Activated CD8-positive, alpha-beta memory T cell treated with anti-CD3 and anti-CD28 coated beads for 1 hour (primary cell): ENCODE data around the gene ATCAY.
"Not testable (repeated sequence)": the region's sequence is repeated elsewhere in the genome, so short reads cannot be mapped to it uniquely, and the experiment has no call there.

Experiments
- DNase-seq, 2 donors: peaks; one replicate each; pipeline ENCODE4 v3.0.0-alpha.2; 2020; ENCODE audit warnings: low read depth in 1 of 2; ENCODE audit errors: extremely low read depth in 1 of 2

ATCAY gene

DNA sequence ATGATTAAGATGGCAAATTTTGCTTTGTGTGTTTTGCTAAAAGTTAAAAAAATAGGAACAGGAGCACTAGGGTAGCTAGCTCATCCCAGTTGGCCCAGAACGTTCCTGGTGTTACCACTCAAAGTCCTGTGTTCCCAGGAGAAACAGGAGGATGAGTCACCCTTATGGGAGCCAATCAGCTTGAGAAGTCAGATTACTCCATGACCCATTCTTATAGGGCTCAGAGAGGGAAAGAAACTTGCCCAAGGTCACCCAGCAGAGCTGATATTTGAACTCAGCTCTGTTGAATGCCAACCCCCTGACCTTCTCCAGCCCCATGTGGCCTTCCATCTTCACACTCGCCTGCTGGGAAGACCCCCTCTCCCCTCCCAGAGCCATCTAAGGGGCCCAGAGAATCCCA lies 65.4 kb downstream of the ATCAY start:
- DNase-seq: no peak

DNA sequence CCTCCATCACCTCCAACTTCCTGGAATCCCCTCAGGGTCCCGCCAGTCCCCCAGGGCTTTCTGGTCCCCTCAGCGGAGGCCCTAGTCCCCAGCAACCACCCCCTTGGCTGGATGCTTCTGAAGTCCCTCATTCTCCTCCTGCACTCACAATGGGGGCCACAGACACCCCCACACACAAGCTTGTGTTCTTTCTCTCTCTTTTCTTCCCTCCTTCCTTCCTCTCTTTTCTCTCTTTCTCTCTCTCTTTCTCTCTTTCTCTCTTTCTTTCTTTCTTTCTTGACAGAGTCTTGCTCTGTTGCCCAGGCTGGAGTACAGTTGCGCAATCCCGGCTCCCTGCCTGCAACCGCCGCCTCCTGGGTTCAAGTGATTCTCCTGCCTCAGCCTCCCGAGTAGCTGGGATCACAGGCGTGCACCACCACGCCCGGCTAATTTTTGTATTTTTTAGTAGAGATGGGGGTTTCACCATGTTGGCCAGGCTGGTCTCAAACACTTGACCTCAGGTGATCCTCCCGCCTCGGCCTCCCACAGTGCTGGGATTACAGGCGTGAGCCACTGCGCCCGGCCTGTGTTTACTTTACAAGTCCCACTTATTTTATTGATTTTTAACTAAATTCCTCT lies 66.9 kb downstream of the ATCAY start:
- DNase-seq: not testable (repeated sequence)

DNA sequence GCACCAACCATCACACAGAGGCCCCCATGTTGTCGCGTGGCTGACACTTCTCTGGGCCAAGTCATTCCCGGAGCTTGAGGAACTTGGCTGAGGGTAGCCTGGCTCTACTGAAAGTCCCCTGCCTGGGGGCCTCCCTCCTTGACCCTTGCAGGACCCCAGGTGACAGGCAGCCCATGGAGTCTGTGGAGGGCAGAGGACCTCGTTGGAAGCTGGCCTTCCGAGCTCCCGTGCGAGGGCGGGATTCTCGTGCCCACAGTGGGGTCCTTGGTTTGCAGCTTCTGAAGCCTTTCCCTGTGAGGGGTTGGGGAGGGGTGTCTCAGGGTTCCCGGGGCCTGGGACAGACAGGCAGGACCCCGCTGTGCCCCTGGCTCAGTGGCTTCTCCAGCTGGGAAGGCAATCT lies 68.8 kb downstream of the ATCAY start:
- DNase-seq: no peak

DNA sequence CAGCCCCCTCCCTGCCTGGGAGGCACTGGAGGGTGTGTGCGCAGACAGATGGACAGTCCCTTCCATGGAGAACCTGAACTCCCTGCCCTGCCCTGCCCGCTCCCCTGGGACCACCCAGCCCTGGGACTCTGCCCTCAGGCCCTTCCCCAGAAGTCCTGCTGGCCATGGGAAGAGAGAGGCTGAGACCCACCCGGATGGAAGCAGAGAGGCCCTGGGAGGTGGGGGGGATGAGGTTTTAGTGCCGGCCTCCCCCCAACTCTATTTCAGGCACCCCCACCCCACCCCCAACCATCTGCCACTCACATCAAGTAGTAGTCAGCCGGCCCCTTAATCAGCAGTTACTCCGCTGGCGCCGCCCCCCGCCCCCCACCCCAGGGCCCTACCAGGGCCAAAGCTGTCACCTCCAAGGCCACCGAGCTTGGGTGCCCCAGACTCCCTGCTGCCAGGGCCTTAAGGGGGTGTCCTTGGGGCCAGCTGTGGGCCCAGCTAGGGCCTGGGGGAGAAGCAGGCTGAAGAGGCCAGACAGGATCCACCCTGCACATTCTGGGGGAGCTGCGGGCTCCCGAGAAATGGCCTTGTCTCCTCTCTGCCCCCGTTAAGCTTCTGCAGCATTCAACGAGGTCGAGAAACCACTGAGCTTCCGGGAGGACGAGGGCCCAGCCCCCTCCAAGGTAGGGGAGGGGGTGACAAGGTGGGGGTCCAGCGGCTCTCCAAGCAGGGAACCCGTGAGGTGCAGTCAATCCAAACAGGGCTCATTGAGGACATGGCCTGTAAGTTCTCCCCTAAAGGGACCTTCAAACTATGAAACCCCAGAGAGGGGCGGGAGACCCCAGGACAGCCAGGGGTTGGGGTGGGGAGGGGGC lies 69.7 kb downstream of the ATCAY start:
- DNase-seq: no peak

DNA sequence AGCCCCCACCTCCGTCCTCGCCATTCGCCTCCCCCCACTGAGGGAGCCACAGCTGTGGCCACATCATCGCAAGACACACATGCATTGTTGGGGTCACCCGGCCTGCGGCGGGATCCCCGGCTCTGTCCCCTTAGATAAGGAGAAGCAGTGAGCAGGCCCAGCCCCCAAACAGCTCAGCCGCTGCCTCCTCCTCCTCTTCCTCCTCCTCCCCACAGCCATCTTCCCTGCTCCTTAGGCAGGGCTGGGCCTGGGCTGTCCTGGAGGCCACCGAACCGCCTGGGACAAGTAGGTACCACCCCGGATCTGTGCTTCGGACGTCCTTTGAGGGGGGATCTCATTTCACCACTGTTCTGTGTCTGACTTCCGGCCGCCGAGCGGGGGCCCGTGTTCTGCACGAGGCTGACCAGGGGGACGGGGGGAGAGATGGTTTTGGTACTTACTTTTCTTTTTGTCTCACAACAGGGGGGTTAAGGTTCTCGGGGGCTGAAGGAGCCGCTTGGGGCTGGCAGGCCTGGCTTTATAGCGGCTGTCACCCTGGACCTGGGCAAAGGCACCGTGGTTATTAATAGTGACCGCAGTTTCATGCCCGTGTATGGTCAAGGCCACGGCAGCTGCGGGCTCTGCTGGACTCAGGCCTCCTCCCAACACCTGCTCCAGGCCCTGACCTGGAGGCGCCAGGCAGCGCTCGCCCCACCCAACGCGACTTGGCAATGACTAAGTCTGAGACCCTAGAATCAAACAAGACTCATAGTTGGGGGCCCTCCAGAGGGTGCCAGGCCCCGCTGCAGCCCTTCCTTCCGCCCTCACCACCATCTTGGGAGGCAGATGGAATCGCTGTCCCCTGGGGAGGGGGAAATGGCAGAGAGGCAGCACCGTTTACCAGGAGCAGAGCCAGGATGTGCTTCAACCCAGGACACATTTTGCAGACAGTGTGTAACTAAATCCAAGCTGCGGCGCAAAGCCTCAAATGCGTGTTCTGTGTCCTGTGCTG lies 70.7 kb downstream of the ATCAY start:
- DNase-seq: no peak

DNA sequence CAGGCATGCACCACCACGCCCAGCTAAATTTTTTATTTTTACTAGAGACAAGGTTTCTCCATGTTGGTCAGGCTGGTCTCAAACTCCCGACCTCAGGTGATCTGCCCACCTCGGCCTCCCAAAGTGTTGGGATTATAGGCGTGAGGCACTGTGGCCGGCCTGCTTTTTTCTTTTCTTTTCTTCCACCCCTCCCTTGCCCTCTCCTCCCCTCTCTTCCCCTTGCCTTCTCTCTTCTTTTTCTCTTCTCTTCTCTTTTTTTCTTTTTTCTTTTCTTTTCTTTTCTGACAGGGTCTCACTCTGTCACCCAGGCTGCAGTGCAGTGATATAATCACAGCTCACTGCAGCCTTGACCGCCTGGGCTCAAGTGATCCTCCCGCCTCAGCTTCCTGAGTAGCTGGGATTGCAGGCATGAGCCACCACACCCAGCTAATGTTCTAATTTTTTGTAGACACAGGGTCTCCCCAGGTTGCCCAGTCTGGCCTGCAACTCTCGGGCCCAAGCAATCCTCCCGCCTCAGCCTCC lies 72.3 kb downstream of the ATCAY start:
- not testable (repeated sequence) for DNase-seq

DNA sequence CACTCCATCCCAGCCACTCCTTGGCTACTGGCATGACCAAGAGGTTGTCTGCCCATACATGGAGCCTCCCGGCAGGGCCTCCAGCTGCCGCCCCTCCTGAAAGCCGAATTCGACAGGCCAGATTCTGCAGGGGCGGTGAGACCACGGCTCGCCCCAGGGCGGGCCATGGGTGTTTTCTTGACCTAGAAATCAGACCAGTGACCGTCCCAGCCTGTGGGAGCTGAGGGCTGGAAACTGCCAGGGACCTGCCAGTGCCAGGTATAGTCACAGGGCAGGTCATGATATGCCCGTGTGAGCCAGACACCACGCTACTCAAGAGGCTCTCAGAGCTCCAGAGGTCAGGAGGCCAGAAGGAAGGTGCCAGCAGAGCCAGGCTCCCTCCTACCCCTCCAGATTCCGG lies 73.6 kb downstream of the ATCAY start:
- no peak for DNase-seq

DNA sequence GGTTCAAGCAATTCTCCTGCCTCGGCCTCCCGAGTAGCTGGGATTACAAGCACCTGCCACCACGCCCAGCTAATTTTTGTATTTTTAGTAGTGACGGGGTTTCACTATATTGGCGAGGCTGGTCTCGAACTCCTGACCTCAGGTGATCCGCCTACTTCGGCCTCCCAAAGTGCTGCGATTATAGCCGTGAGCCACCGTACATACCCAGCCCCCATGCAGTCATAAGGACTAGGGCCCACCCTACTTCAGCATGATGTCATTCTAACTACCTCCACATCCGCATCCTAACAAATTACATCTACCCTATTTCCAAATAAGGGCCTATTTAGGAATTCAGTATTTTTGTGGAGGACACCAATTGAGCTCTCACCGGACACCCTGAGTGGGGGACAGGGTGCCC lies 74.8 kb downstream of the ATCAY start:
- DNase-seq: not testable (repeated sequence)

DNA sequence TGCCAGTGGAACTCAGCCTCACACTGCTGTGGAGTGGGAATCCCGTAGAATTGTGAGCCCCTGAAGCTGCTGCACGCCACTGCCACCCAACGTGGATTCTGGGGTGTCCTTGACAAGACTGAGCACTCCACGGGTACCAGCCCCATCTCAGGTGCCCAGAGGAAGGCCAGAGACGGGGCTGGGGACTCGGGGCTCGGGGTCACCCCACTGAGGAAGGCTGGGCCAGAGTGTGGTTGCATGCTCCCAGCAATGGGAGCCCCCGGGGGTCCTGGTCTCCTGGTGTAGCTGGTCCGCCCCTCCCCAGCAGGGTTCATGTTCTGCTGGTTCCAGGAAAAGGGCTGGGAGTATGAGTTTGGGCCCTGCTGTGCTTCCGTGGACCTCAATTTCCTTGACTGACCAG lies 75.2 kb downstream of the ATCAY start:
- no peak for DNase-seq

DNA sequence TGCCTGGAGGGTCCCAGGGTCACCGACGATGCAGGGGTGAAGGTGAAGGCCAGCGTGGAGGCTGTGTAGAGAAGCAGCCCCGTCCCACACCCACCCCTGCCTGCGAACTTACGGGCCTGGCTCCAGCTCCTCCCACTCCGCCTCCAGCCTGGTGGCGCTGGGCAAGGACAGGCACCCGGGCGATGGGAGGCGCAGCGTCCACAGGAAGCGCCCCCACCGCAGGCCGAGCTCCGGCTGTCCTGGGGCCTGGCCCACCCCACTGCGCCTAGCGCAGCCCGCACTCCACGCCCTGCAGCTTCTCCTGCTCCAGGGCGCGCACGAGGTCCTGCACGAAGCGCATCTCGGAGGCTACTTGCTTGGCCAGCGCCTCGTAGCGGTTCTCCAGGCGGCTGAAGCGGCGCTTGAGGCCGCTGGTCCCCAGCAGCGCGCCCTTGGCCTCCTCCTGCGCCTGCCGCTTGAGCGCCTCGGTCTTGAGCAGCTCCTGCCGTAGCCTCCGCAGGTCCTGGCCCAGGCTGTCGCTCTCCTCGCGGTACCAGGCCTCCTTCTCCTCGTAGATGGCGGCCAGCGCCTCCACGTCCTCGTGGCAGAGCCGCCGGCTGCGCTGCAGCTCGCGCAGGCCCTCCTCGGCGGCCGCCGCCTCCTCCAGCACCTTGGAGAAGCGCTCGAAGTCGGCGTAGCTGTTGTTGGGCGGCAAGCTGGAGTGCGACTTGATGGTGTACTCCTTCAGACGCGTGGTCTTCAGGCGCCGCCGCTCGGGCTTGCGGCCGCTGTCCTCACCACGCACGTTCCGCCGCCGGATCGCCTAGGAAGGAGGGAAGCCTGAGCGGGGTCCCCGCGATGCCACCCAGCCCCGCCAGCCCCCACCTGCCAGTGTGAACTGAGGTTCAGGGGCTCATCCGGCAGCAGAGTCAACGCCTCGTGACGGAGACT lies 78.6 kb downstream of the ATCAY start:
- DNase-seq: no peak

DNA sequence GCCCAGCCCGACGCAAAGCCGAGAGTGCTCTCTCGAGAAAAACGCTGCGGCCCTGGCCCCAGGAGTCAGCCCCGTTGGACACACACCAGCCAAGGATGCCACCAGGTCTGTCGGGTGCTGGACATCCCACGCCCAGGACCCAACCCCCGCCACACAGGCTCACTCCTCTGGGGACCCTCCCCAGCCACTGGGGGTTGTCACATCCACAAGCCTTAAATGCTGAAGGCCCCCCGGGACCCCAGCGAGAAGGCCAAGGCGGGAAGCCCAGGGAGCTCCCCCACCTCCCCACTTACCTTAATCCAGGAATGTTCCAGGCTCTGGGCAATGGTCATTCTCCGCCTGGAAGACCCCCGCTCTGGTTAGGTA lies 79.3 kb downstream of the ATCAY start:
- no peak for DNase-seq

DNA sequence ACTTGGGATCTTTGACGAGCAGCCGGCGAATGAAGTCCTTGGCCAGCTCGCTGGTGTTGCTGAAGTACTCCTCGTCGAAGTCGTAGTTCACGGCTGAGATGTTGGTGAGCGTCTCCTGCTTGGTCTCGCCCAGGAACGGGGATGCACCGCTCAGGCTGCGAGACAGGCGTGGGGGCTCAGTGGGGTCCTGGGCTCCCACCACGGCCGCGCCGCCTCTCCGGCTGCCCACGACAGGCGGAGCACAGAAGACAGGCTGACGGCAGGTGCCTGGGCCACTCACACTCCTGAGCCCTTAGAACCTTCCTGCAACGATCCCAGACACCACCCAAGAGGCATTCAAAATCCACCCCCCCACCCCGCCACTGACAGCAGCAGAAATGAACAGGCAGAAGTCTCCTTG lies 80.5 kb downstream of the ATCAY start:
- no peak for DNase-seq

DNA sequence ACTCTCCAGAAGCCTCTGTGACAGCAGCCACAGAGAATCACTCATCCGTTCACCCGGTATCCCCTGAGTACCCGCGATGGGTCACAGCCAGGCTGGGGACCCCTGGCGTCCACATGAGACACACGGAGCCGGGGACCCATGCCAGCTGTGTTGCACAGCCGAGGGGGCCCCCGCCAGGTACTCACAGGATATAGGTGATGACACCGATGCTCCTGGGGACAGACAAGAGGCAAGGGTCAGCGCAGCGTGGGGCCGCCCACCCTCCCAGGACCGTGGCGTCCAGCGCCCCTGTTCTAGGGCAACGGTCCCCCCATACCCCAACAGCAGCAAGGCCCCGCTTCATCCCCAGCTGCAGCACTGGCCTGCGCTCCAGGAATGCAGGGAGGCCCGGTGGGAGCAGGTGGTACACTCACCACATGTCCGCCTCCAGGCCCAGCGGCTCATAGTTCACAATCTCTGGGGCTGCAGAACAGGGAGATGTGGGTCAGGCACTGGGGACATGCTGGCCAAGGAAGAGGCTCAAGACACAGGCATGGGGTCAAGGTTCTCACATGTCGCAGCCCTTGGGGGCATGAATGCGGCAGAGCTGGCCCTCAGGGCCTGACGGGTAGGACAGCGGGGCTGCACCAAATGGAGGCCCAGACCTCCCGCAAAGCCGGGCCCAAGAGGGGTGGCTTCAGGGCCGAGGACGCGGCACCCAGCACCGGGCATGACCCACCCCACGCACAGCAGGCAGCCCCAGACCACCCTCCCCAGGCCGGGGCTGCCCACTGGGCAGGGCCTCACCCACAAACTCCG lies 83.2 kb downstream of the ATCAY start:
- DNase-seq: no peak

DNA sequence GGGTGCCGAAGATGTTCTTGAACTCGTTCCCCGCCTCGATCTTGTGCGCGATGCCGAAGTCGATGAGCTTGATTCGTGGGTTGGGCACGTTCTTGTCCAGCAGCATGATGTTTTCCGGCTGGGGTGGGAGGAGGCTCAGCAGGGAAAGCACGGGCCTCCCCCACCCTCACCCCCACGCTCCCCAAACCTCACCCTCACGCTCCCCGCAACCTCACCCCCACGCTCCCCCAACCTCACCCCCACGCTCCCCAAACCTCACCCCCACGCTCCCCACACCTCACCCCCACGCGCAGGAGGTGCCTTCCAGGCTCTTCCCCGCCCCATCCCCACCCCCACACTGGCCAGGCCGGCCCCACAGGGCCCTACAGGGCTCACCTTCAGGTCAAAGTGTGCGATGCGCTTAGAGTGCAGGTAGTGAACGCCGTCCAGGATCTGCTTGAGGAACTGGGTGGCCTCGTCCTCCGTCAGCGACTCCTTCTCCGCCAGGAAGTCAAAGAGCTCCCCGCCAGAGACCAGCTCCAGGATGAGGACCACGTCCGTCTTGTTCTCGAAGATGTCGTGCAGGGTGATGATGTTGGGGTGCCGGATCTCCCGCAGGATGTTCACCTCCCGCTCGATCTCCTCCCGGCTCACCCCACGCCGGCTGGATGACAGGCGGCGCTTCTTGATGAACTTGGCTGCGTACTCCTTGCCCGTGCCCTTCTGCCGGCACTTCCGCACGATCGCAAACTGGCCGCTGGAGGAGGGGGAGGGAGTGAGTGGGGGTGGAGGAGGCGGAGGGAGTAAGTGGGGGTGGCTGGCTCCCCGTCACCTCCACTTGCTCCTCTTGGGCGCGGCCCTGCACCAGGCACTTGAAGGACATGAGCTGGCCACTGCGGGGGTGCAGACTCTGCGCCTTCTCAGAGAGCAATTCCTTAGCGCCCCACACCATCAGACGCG lies 84.0 kb downstream of the ATCAY start:
- no peak for DNase-seq

DNA sequence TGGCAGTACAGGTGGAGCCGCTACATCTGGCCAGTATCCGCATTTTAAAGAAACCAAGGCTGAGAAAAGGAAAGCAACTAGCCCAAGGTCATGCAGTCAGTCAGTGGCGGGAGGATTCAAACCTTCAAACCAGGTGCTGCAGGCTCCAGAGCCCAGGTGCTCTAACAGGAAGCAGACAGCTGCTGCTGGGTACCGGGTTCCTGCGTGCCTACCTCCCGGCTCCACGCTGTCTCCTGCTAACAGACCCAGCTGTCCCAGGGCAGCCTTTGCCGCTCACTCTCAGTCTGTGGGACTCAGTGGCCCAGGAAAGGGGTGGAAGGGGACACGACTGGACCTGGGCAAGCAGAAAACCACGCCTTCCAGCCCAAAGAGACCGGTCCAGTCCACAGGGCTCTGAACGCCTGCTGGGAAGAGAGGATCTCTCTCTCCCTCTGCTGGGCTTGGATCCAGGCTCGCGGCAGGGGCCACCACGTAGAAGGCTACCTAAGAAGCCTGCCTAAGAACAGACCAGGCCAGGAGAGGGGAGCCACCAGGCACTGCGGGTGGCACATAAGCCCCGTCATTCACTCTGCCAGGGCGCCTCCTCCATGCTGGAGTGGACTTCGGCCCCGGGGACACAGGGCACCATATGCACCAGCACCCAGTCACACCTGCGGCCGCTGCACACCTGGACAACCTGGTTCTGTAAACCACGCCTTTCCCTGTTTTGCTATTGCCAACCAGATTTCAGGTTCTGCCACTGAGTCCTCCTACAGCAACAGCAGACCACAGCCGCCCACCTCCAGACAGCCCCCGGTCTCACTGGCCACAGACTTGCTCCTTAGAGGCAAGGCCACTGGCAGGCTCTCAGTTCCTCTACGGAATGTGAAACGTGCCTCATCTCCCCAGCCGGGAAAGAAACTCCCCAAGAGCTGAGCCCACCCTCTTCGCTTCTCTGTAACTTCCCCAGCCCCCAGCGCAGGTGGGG lies 85.8 kb downstream of the ATCAY start:
- DNase-seq: no peak

DNA sequence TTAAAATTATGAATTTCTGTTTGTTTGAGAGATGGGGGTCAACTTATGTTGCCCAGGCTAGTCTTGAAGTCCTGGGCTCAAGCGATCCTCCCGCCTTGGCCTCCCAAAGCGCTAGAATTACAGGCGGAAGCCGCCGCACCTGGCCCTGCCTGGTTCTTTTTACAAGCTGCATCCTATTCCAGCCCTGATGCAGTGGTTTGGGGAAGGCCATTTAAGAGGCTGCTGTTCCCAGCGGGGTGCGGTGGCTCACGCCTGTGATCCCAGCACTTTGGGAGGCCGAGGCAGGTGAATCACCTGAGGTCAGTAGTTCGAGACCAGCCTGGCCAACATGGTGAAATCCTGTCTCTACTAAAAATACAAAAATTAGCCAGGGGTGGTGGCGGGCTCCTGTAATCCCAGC lies 87.5 kb downstream of the ATCAY start:
- DNase-seq: not testable (repeated sequence)
